ENCODE measurements around the gene FPR2. TPM values are rescaled to one million over a fixed set of nuclear protein-coding genes. Genes with fewer than 3 reads are reported as not detected.
"Not testable (repeated sequence)": the region's sequence is repeated elsewhere in the genome, so short reads cannot be mapped to it uniquely, and the experiment has no call there.

FPR2 gene
- total RNA-seq, 2 experiments from 2014 or later: not detected

DNA sequence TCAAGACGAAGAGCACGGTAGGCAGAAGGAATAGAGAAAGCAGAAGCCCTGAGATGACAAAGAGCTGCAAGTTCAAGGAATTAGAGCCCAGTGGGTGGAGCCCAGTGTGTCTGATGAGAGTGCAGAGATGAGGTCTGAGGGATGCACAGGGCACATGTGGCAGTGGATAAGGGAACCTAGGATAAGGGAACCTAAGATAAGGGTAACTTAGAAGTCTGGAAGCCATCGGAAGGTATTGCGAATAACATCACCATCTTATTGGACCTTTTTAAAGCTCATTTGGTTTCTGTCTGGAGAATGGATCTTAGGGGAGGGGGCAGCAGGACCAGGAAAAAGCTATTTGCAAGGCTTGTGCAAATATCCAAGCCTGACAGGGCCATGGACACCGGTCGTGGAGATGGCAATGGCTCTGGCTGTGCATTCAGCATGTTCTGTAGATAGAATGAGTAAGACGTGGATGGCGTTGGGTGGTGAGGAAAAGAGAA, 35.3 kb downstream of the FPR2 start:
- Mint-ChIP-seq H3K9me3 (peaks cover 19% of the 10 kb centered on the region), H3K4me1 (no peaks in the 10 kb centered on the region), H3K27ac (no peak overlapping the region), H3K27me3 (peaks cover 2% of the 10 kb centered on the region), H3K36me3 (no peaks in the 10 kb centered on the region), H3K4me3 (no peak overlapping the region)
- no peak for ATAC-seq (ENCODE audit: low read depth)
- POLR2A ChIA-PET: no interaction called here
- DNase-seq: no peak

- POLR2A ChIA-PET: no interaction called here
- no peak overlapping the region for H3K4me3 Mint-ChIP-seq
- H3K36me3 Mint-ChIP-seq: no peaks in the 10 kb centered on the region
- DNase-seq (no peak), ATAC-seq (ENCODE audit: low read depth) (no peak)
- peaks cover 2% of the 10 kb centered on the region for H3K27me3 Mint-ChIP-seq
- H3K27ac Mint-ChIP-seq: no peak overlapping the region
- peaks cover 16% of the 10 kb centered on the region for H3K9me3 Mint-ChIP-seq
- H3K4me1 Mint-ChIP-seq: no peaks in the 10 kb centered on the region
Observed at GRCh38 chr19:51797480-51797879, 36.5 kb downstream of the FPR2 start.

GRCh38 chr19:51798062-51798461, 37.1 kb downstream of the FPR2 start:
- POLR2A ChIA-PET: no interaction called here
- DNase-seq: no peak
- H3K36me3 Mint-ChIP-seq: no peaks in the 10 kb centered on the region
- H3K27ac Mint-ChIP-seq: no peak overlapping the region
- no peak overlapping the region for H3K4me3 Mint-ChIP-seq
- H3K9me3 Mint-ChIP-seq: peaks cover 16% of the 10 kb centered on the region
- H3K4me1 Mint-ChIP-seq: no peaks in the 10 kb centered on the region
- peaks cover 2% of the 10 kb centered on the region for H3K27me3 Mint-ChIP-seq
- no peak for ATAC-seq (ENCODE audit: low read depth)

GRCh38 chr19:51799034-51799773, 38.2 kb downstream of the FPR2 start:
- H3K4me3 Mint-ChIP-seq: no peak overlapping the region
- H3K27ac Mint-ChIP-seq: no peak overlapping the region
- peaks cover 19% of the 10 kb centered on the region for H3K9me3 Mint-ChIP-seq
- H3K27me3 Mint-ChIP-seq: peaks cover 2% of the 10 kb centered on the region
- H3K36me3 Mint-ChIP-seq: no peaks in the 10 kb centered on the region
- no peak for ATAC-seq (ENCODE audit: low read depth)
- no peaks in the 10 kb centered on the region for H3K4me1 Mint-ChIP-seq
- POLR2A ChIA-PET: no interaction called here
- no peak for DNase-seq

DNA sequence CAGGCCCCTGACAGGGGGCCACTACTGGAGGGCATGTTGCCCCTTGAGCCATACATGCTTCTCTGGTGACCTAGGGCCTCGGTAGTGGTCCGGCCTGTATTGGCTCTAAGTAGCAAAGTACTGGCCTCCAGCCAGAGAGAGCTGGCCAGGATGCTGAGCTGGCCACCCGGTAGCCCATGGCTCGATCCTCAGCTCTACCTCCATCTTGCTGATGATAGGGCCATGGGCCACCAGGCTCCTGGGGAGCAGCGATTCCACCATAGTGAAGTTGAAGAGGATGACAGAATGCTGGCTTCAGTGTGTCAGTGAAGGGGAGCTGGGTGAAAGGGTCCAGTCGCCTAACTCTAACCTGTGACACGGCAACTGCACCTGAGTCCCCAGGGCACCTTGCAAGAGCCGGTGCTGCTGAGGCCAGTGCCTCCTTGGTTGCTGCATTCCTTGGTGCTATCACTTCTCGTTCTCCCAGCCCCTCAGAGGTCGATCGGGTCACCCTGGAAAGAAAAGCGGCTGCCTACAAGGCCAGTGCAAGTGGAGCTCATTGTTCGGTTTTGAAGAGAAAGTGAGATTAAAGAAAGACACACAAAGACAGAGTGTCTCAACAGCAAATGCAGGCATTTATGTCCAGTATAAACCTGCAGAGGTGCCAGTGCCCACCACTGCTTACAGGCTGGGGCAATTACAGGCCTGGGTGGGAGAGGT, 38.9 kb downstream of the FPR2 start:
- no peaks in the 10 kb centered on the region for H3K4me1 Mint-ChIP-seq
- H3K36me3 Mint-ChIP-seq: no peaks in the 10 kb centered on the region
- no peak overlapping the region for H3K27ac Mint-ChIP-seq
- H3K9me3 Mint-ChIP-seq: peaks cover 19% of the 10 kb centered on the region
- H3K27me3 Mint-ChIP-seq: no peaks in the 10 kb centered on the region
- ATAC-seq (ENCODE audit: low read depth) (no peak), DNase-seq (no peak)
- no peak overlapping the region for H3K4me3 Mint-ChIP-seq
- POLR2A ChIA-PET: no interaction called here

GRCh38 chr19:51800473-51801244, 39.7 kb downstream of the FPR2 start:
- H3K9me3 Mint-ChIP-seq: peaks cover 19% of the 10 kb centered on the region
- H3K4me3 Mint-ChIP-seq: no peak overlapping the region
- DNase-seq (no peak), ATAC-seq (ENCODE audit: low read depth) (no peak)
- no peak overlapping the region for H3K27ac Mint-ChIP-seq
- no peaks in the 10 kb centered on the region for H3K36me3 Mint-ChIP-seq
- H3K4me1 Mint-ChIP-seq: no peaks in the 10 kb centered on the region
- H3K27me3 Mint-ChIP-seq: no peaks in the 10 kb centered on the region
- POLR2A ChIA-PET: no interaction called here

- no peak overlapping the region for H3K4me3 Mint-ChIP-seq
- DNase-seq (no peak), ATAC-seq (ENCODE audit: low read depth) (no peak)
- H3K27me3 Mint-ChIP-seq: no peaks in the 10 kb centered on the region
- peaks cover 13% of the 10 kb centered on the region for H3K9me3 Mint-ChIP-seq
- no peak overlapping the region for H3K27ac Mint-ChIP-seq
- H3K4me1 Mint-ChIP-seq: no peaks in the 10 kb centered on the region
- no peaks in the 10 kb centered on the region for H3K36me3 Mint-ChIP-seq
- POLR2A ChIA-PET: no interaction called here
Observed at GRCh38 chr19:51802775-51803174, 41.8 kb downstream of the FPR2 start.

DNA sequence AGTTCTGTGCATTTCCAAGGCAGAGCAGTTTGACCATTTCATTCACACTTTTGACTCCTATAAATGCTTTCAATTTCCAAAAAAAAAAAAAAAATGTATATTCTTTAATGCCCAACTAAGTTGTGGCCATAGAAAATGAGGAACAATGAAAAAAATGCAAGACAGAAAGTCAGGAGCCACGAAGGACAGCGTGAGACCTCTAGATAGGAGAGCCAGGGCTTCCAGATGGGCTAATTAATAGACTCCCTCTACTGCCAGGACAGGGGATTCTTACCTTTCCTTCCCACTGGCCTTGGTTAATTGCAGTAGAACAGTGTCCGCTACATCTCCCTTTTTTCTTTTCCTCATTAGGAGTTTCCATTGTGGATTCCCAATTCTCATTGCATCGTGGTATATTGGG, 42.5 kb downstream of the FPR2 start:
- ATAC-seq (ENCODE audit: low read depth): no peak
- Mint-ChIP-seq H3K36me3 (no peaks in the 10 kb centered on the region), H3K4me1 (no peaks in the 10 kb centered on the region), H3K4me3 (no peak overlapping the region), H3K27me3 (no peaks in the 10 kb centered on the region), H3K9me3 (peaks cover 13% of the 10 kb centered on the region), H3K27ac (no peak overlapping the region)
- POLR2A ChIA-PET: no interaction called here
- DNase-seq: no peak

GRCh38 chr19:51803967-51804366, 43.0 kb downstream of the FPR2 start:
- H3K4me3 Mint-ChIP-seq: no peak overlapping the region
- H3K9me3 Mint-ChIP-seq: peaks cover 13% of the 10 kb centered on the region
- H3K27ac Mint-ChIP-seq: no peak overlapping the region
- no peaks in the 10 kb centered on the region for H3K27me3 Mint-ChIP-seq
- POLR2A ChIA-PET: no interaction called here
- H3K36me3 Mint-ChIP-seq: no peaks in the 10 kb centered on the region
- H3K4me1 Mint-ChIP-seq: no peaks in the 10 kb centered on the region
- no peak for ATAC-seq (ENCODE audit: low read depth)
- DNase-seq: no peak

DNA sequence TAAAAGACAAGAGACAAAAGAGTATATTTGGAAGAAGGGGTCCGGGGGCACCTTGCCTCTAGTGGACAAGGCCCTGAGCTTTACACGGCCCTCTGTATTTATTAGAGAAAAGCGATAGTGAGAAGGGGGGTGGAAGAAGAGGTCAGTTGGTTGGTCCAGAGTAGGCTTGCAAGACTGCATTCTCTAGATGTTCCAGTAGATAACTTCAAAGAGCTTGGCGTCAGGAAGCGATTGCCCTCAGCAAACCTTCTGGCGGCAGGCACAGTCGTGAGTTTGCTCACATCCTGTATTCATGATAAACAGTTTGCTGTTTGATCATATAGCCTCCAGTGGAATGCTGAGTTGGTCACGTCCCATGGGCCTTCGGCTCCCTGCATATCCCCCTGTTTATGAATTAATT, 43.8 kb downstream of the FPR2 start:
- POLR2A ChIA-PET; H3K27ac Mint-ChIP-seq; H3K4me1 Mint-ChIP-seq; H3K36me3 Mint-ChIP-seq; H3K27me3 Mint-ChIP-seq; H3K4me3 Mint-ChIP-seq; ATAC-seq (ENCODE audit: low read depth); DNase-seq: not testable (repeated sequence)
- H3K9me3 Mint-ChIP-seq: peaks cover 12% of the 10 kb centered on the region

GRCh38 chr19:51805396-51805795, 44.4 kb downstream of the FPR2 start:
- H3K27ac Mint-ChIP-seq; H3K4me1 Mint-ChIP-seq; POLR2A ChIA-PET; H3K27me3 Mint-ChIP-seq; DNase-seq; ATAC-seq (ENCODE audit: low read depth); H3K36me3 Mint-ChIP-seq; H3K4me3 Mint-ChIP-seq; H3K9me3 Mint-ChIP-seq: not testable (repeated sequence)

- H3K27ac Mint-ChIP-seq, H3K27me3 Mint-ChIP-seq, POLR2A ChIA-PET: not testable (repeated sequence)
Observed at GRCh38 chr19:51806571-51806970, 45.6 kb downstream of the FPR2 start.

GRCh38 chr19:51807111-51807701, 46.2 kb downstream of the FPR2 start:
- Mint-ChIP-seq H3K9me3 (peaks cover 10% of the 10 kb centered on the region), H3K36me3 (no peaks in the 10 kb centered on the region), H3K4me3 (no peak overlapping the region), H3K4me1 (no peaks in the 10 kb centered on the region), H3K27me3 (no peaks in the 10 kb centered on the region), H3K27ac (no peak overlapping the region)
- DNase-seq (no peak), ATAC-seq (ENCODE audit: low read depth) (no peak)
- POLR2A ChIA-PET: no interaction called here

More at GRCh38 chr19:51806571-51806970, 45.6 kb downstream of the FPR2 start:
- DNase-seq; H3K4me3 Mint-ChIP-seq; ATAC-seq (ENCODE audit: low read depth); H3K36me3 Mint-ChIP-seq; H3K4me1 Mint-ChIP-seq: not testable (repeated sequence)
- H3K9me3 Mint-ChIP-seq: peaks cover 10% of the 10 kb centered on the region

Measured in activated naive CD8-positive, alpha-beta T cell treated with anti-CD3 and anti-CD28 coated beads, Interleukin-2, amount 10 ng/mL, durations not matched to agents 7 days and 5 days (primary cell).